GM19468 (cell line): ENCODE results near the gene SPATA12.

Experiments used
- ATAC-seq: cut with Tn5 transposase; IDR thresholded peaks from one replicate; pipeline ENCODE4 v1.9.1; 2021; ENCODE audit warnings: mild to moderate bottlenecking, moderate library complexity, moderate number of reproducible peaks; ENCODE audit not compliant: unreplicated experiment; ENCODE audit errors: extremely low read depth

SPATA12 gene

GRCh38 chr3:57048728-57049127 is 11.7 kb upstream of the SPATA12 start:
- ATAC-seq, result no peak

DNA sequence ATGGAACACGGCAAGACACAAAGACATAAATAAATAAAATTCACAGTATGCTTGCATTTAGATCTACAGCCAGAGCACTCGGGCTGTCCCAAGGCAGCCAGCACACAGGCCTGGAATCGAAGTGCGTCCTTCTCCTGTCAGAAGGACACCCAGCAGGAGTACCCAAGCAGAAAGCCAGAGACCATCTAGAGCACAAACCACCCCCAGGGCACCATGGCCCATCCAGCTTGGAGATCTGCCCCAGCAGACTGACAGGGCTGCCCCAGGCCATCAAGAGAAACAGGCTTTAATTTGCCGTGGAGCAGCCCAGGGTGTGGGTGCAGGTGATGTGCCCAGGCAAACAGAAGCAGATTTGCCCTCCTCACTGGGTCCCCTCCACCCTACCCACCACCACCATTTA is 7.8 kb upstream of the SPATA12 start:
- ATAC-seq, result no peak

DNA sequence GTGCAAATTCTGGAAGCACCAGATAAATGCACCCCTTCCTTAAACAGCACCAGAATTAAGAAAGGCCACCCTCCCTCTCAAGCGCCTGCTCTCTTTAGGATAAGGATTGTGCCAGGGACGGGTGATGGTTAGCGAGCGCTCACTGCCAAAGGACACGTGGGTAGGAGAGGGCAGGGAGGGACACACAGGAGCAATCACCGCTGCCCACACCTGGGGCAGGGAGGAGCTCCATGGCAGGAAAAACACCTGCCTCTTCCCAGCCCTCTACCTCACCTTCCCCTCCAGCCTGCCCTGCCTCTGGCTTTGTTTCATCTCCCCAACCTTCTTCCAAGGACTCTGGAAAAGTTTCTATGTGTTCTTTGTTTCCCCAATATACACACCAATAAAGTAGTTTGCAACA is 7.3 kb upstream of the SPATA12 start:
- ATAC-seq, result no peak

DNA sequence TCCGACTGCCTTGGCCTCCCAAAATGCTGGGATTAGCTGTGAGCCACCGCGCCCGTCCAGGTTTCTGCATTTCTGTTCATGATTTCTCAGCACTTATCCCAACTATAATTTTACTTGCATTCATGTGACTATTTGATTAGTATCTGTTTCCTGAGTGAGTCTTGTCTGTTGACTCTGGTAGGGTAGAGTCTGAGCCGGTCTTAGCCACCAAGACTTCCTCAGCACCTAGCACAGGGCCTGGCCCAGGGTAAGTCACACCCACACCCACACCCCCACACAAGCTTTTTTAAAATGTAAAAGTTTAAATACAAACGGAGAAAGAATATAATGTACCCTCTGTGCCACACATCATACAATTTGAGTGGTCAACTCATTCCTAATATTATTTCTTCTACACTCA is 3.1 kb upstream of the SPATA12 start:
- ATAC-seq, result no peak

DNA sequence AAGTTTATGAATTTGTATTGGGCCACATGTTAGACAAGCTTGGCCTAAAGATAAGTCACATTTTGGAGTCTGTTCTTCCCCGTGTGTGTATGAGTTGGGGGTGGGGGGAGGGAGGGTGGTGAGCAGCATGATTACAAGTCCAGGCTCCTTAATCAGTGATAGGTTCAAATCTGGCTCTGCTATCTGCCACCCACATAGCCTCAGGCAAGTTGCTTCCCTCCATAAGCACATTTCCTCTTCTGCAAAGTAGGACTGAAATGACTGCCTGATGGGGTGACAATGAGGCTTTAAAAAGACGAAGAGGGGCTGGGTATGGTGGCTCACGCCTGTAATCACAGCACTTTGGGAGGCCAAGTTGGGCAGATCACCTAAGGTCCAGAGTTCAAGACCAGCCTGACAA is 1.1 kb upstream of the SPATA12 start:
- no peak for ATAC-seq

DNA sequence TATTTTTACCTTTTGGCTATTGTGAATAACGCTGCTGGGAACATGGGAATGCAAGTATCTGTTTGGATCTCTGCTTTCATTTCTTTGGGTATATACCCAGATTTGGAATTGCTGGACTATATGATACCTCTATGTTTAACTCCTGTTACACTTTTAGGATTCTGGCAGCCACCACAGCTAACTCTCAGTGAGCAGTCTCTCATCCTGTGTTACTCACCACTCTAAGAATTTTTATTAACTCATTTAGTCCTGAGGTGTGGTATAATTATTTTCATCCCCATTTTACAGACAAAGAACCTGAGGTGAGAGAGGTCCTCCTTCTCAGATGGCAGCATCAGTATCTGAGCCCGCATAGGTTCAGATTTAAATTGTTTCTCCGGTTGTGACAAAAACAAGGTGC is 1.1 kb downstream of the SPATA12 start:
- no peak for ATAC-seq

GRCh38 chr3:57062101-57062631 is 1.7 kb downstream of the SPATA12 start:
- no peak for ATAC-seq

DNA sequence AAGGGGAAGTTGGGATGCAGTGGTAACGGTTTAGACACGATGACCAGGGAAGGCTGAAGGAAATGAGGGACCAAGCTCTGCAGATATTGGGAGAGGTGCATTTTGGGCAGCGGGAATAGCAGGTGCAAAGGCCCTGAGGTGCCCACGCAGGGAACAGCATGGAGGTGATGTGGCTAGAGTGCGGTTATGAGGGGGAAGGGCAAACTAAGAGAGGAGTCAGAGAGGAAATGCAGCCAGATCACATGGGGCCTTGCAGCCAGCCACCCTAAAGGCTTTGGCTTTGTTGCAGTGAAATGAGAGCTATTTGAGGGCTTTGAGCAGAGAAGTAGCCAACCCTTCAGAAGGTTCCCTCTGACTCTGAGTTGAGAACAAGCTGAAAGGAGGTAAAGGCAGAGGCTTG is 2.6 kb downstream of the SPATA12 start:
- no peak for ATAC-seq

- ATAC-seq, result no peak
Observed at GRCh38 chr3:57064001-57064400, 3.5 kb downstream of the SPATA12 start.

DNA sequence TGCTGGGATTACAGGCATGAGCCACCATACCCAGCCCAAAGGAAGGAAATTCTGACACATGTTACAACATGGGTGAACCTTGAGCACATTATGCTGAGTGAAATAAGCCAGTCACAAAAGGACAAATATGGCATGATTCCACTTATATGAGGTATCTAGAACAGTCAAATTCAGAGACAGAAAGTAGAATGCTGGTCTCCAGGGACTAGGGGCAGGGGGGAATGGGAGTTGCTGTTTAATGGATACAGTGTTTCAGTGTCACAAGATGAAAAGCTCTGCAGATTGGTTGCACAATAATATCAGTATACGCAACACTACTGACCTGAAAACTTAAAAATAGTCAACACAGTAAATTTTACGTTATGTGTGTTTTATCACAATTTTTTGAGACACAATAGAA is 4.1 kb downstream of the SPATA12 start:
- no peak for ATAC-seq

- ATAC-seq, result no peak
Observed at GRCh38 chr3:57065588-57065987, 5.1 kb downstream of the SPATA12 start.

DNA sequence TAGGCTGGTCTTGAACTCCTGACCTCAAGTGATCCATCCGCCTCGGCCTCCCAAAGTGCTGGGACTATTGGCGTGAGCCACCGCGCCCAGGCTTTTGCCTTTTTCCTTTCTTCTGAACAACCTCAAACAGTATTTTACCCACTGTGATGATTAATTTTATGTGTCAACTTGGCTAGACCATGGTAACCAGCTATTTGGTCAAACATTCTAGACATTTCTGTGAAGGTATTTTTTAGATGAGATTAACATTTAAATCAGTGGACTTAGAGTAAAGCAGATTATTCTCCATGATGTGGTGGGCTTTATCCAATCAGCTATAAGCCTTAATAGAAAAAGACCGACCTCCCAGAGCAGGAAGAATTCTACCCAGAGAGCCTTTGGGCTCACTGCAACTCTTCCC is 6.0 kb downstream of the SPATA12 start:
- no peak for ATAC-seq

GRCh38 chr3:57068437-57069089 is 8.1 kb downstream of the SPATA12 start:
- ATAC-seq, result peak; percentile 75

- ATAC-seq, result no peak
Observed at GRCh38 chr3:57069503-57069902, 9.0 kb downstream of the SPATA12 start.

GRCh38 chr3:57073628-57074027 is 13.2 kb downstream of the SPATA12 start:
- no peak for ATAC-seq

- ATAC-seq, result no peak
Observed at GRCh38 chr3:57074135-57074534, 13.7 kb downstream of the SPATA12 start.

DNA sequence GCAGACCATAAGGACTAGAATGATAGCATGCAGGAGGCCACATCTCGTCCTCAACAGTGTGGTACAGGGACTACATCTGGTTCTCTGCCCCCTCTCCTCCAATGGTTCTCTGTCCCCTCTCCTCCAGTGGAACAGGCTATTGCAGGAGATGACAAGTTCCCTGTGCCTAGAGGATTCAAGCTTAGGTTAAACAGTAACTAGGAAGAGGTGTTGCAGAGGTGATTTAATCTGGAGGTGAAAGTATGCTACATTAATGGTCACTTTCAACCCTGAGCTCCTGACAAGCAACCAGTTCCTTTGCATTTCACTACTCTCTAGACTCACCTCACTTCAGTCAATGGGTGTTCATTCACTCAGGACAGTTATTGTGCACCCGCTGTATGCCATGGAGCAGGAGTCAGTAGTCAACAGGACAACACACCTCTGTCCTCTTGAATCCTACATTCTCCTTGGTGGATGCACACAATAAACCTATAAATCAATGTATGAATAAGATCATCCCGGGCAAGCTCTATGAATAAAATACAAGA is 16.0 kb downstream of the SPATA12 start:
- ATAC-seq, result no peak

GRCh38 chr3:57077630-57078343 is 17.3 kb downstream of the SPATA12 start:
- ATAC-seq, result no peak

GRCh38 chr3:57078344-57078634 is 17.8 kb downstream of the SPATA12 start:
- no peak for ATAC-seq

- ATAC-seq, result no peak
Observed at GRCh38 chr3:57078635-57079473, 18.4 kb downstream of the SPATA12 start.

DNA sequence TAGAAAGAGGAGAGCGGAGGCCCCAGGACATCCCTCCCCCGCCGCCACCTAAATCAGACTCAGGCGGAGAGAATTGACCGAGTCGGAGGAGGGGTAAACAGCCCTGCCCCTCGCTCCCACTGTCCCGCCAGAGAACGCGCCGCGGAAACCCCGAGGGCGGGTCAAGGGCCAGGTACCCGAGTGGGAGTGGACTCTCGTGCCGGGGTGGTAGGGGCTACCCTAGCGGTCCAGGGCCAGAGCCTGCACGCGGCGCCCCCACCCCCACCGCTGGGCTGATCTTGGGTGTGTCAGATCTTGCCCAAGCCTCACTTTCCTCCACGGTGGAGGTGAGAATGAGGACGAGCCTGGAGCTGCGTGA is 19.0 kb downstream of the SPATA12 start:
- ATAC-seq, result no peak
